OCI-LY7 (cell line): Measurements from ENCODE around the gene KANSL1L. TPM values are rescaled to one million over a fixed set of nuclear protein-coding genes. Genes with fewer than 3 reads are reported as not detected.
"Not testable (repeated sequence)": the region's sequence is repeated elsewhere in the genome, so short reads cannot be mapped to it uniquely, and the experiment has no call there.

Source experiments
- BruUV-seq: library from RNA; stranded (reverse); fragments of 400-500 nt; replicated peaks from 2 replicates; lab custom pipeline; 2021; lab: Mats Ljungman, UMichigan
- CTCF ChIA-PET: fragments of 300-600 bp; sonication (Branson Sonifier 250); formaldehyde crosslinking; loops from one replicate; lab custom pipeline; 2022; ENCODE audit warnings: antibody characterized with exemption; ENCODE audit not compliant: unreplicated experiment; lab: Charles Lee
- POLR2A ChIA-PET: fragments of 300-600 bp; sonication (Branson Sonifier 250); formaldehyde crosslinking; loops from one replicate; lab custom pipeline; 2022; ENCODE audit warnings: antibody characterized with exemption; lab: Charles Lee
- DNase-seq: peaks from one replicate; pipeline ENCODE4 v3.0.0-alpha.2; 2015; ENCODE audit warnings: low spot score
- H2AFZ ChIP-seq: fragments of 200-600 bp; sonication (generic), shearing (Covaris generic); 2 replicates; pipeline ENCODE4 v1.6.1; 2014; ENCODE audit warnings: mild to moderate bottlenecking, antibody characterized with exemption, low read length, moderate library complexity
- H3K27ac ChIP-seq: fragments of 200-600 bp; sonication (generic); 2 replicates; pipeline ENCODE4 v1.5.1; 2014; ENCODE audit warnings: mixed run types, low read depth, mild to moderate bottlenecking, moderate library complexity, low read length, inconsistent platforms; ENCODE audit not compliant: poor library complexity, severe bottlenecking
- H3K36me3 ChIP-seq: fragments of 200-600 bp; sonication (generic); 2 replicates; pipeline ENCODE4 v1.6.1; 2014; ENCODE audit warnings: mild to moderate bottlenecking, antibody characterized with exemption, low read length, moderate library complexity, mixed read lengths; ENCODE audit not compliant: insufficient read depth
- H3K4me1 ChIP-seq: fragments of 200-600 bp; sonication (generic); 2 replicates; pipeline ENCODE4 v1.5.1; 2014; ENCODE audit warnings: mild to moderate bottlenecking, low read length; ENCODE audit not compliant: insufficient read depth, poor library complexity, severe bottlenecking
- H3K4me2 ChIP-seq: fragments of 200-600 bp; sonication (generic); 2 replicates; pipeline ENCODE4 v1.6.1; 2014; ENCODE audit warnings: mild to moderate bottlenecking, low read length
- H3K4me3 ChIP-seq: fragments of 200-600 bp; sonication (generic); 2 replicates; pipeline ENCODE4 v1.5.1; 2014; ENCODE audit warnings: mild to moderate bottlenecking, low read depth, low read length; ENCODE audit not compliant: poor library complexity, severe bottlenecking
- H3K79me2 ChIP-seq: fragments of 200-600 bp; sonication (generic); 2 replicates; pipeline ENCODE4 v1.6.1; 2016; ENCODE audit warnings: low read depth, mild to moderate bottlenecking, low read length, moderate library complexity, mixed read lengths; ENCODE audit not compliant: insufficient read depth
- H3K9me2 ChIP-seq: fragments of 200-600 bp; sonication (generic); 2 replicates; pipeline ENCODE4 v1.6.1; 2016; ENCODE audit warnings: mild to moderate bottlenecking, low read length, mixed read lengths; ENCODE audit not compliant: insufficient read depth
- H3K9me3 ChIP-seq: fragments of 200-600 bp; sonication (generic); 2 replicates; pipeline ENCODE4 v1.6.1; 2014; ENCODE audit warnings: mild to moderate bottlenecking, mixed run types, low read length, mixed read lengths
- H4K20me1 ChIP-seq: fragments of 200-600 bp; sonication (generic); 2 replicates; pipeline ENCODE4 v1.6.1; 2014; ENCODE audit warnings: mild to moderate bottlenecking, antibody characterized with exemption, low read length, moderate library complexity, mixed read lengths; ENCODE audit not compliant: insufficient read depth
- CTCF ChIP-seq: fragments of 200-600 bp; sonication (generic); conservative IDR thresholded peaks from 2 replicates; pipeline ENCODE4 v1.5.1; 2014; ENCODE audit warnings: mild to moderate bottlenecking, antibody characterized with exemption, low read length, moderate library complexity, mixed read lengths
- EZH2phosphoT487 ChIP-seq: fragments of 200-600 bp; sonication (generic); IDR thresholded peaks from 2 replicates; pipeline ENCODE4 v1.6.1; 2018; ENCODE audit warnings: low read depth, borderline replicate concordance, mild to moderate bottlenecking, mixed run types, antibody characterized with exemption, low read length, moderate library complexity, mixed read lengths
- intact Hi-C: fragments of 100-400 bp; cut with micrococcal nuclease; formaldehyde crosslinking; loops from one replicate; pipeline ENCODE4 v1.10.0; 2022; ENCODE audit not compliant: unreplicated experiment
- total RNA-seq, 2 experiments: library from RNA; depleted of rRNA in 1 of 2; stranded (reverse); fragments of >200 nt in 1 of 2; shearing (Covaris generic) in 1 of 2; gene quantifications; 2 replicates each; pipeline ENCODE4 v1.2.3, GENCODE V29; 2014 to 2022

The KANSL1L gene
- total RNA-seq, 2 experiments from 2014 or later: 22.0 to 22.9 TPM

GRCh38 chr2:210180477-210180876, 9.3 kb upstream of the KANSL1L start:
- H3K9me3 ChIP-seq: 0 out of 2 replicates have a peak, but pooled peaks cover 7% of the 10 kb centered on the region
- H2AFZ ChIP-seq: peak overlapping the region; percentile 31; the same call in 1 of the 2 replicates
- no peaks in the 10 kb centered on the region for H3K9me2 ChIP-seq
- H3K27ac ChIP-seq: no peak overlapping the region
- no peaks in the 10 kb centered on the region for H3K79me2 ChIP-seq
- intact Hi-C loops: no loop called here
- peaks cover 22% of the 10 kb centered on the region for H3K4me1 ChIP-seq
- DNase-seq: no peak
- TF ChIP-seq CTCF: no peak
- no TSS peak for BruUV-seq
- CTCF ChIA-PET: no interaction called here
- POLR2A ChIA-PET: interaction anchor here (1.4 to 2.8 kb wide), 2 partner anchors 8 to 9 kb away, joined by 3 to 14 read pairs; partner anchors contain the start of gene KANSL1L
- H4K20me1 ChIP-seq: no peaks in the 10 kb centered on the region
- H3K4me3 ChIP-seq: no peak overlapping the region
- H3K4me2 ChIP-seq: no peak overlapping the region
- no peaks in the 10 kb centered on the region; the same call in 1 of the 2 replicates for H3K36me3 ChIP-seq

GRCh38 chr2:210179351-210179990, 8.3 kb upstream of the KANSL1L start:
- TF ChIP-seq EZH2phosphoT487 (no peak), CTCF (no peak)
- Histone ChIP-seq H3K27ac (no peak overlapping the region), H3K9me2 (no peaks in the 10 kb centered on the region), H2AFZ (peak overlapping the region; percentile 55; the same call in 1 of the 2 replicates), H3K4me1 (peaks cover 22% of the 10 kb centered on the region), H4K20me1 (no peaks in the 10 kb centered on the region), H3K4me3 (no peak overlapping the region), H3K9me3 (0 out of 2 replicates have a peak, but pooled peaks cover 4% of the 10 kb centered on the region), H3K79me2 (no peaks in the 10 kb centered on the region), H3K4me2 (no peak overlapping the region), H3K36me3 (no peaks in the 10 kb centered on the region)
- intact Hi-C loops: no loop called here
- ChIA-PET POLR2A (no interaction called here), CTCF (no interaction called here)
- DNase-seq: no peak
- BruUV-seq: no TSS peak

- intact Hi-C loops: no loop called here
Observed at GRCh38 chr2:210177769-210178168, 6.6 kb upstream of the KANSL1L start.

GRCh38 chr2:210177115-210177514, 5.9 kb upstream of the KANSL1L start:
- H3K9me2 ChIP-seq, H3K27ac ChIP-seq, BruUV-seq, H3K9me3 ChIP-seq, CTCF ChIA-PET, H3K4me2 ChIP-seq, intact Hi-C loops, H2AFZ ChIP-seq, H3K36me3 ChIP-seq, H3K79me2 ChIP-seq, DNase-seq, H4K20me1 ChIP-seq, H3K4me3 ChIP-seq: not testable (repeated sequence)
- POLR2A ChIA-PET: interaction anchor here (0.7 kb wide), 1 partner anchor 10 kb away, joined by 3 read pairs; no protein-coding TSS in a partner anchor
- H3K4me1 ChIP-seq: peaks cover 33% of the 10 kb centered on the region

More at GRCh38 chr2:210177769-210178168, 6.6 kb upstream of the KANSL1L start:
- Histone ChIP-seq H4K20me1 (no peaks in the 10 kb centered on the region), H2AFZ (no peak overlapping the region), H3K4me3 (no peak overlapping the region), H3K4me2 (no peak overlapping the region), H3K36me3 (no peaks in the 10 kb centered on the region), H3K9me2 (no peaks in the 10 kb centered on the region), H3K27ac (no peak overlapping the region), H3K9me3 (0 out of 2 replicates have a peak, but pooled peaks cover 3% of the 10 kb centered on the region), H3K4me1 (peaks cover 27% of the 10 kb centered on the region), H3K79me2 (peaks cover under 1% of the 10 kb centered on the region; the same call in 1 of the 2 replicates)
- CTCF ChIA-PET: no interaction called here
- no peak for TF ChIP-seq EZH2phosphoT487
- TF ChIP-seq CTCF: no peak
- BruUV-seq: no TSS peak
- POLR2A ChIA-PET: no interaction called here
- DNase-seq: no peak
